HG03095 (cell line): ENCODE data around the gene ZNF821.
"Not testable (repeated sequence)": the region's sequence is repeated elsewhere in the genome, so short reads cannot be mapped to it uniquely, and the experiment has no call there.

ENCODE experiments used
- ATAC-seq: cut with Tn5 transposase; IDR thresholded peaks from one replicate; pipeline ENCODE4 v1.9.1; 2021; ENCODE audit warnings: moderate library complexity; ENCODE audit not compliant: unreplicated experiment

ZNF821 gene

DNA sequence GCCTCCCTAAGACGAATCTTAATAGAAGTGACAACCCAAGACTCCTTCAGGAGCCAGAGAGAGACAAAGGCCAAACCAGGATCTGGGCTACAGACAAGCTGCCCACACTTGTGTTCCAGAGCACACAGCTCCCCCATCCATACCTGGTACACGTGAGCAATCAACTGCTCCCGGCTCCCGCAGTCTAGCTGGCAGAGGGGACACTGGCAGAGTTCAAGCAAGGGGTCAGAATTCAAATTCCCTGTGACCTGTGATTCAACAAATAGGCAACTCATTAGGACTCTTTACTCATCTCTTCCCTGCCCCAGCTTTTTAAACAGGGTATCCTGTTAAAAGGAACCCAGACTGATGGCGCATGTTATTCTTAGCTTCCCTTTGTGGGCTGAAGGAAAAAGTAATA, 20.0 kb downstream of the ZNF821 start:
- ATAC-seq = no peak

DNA sequence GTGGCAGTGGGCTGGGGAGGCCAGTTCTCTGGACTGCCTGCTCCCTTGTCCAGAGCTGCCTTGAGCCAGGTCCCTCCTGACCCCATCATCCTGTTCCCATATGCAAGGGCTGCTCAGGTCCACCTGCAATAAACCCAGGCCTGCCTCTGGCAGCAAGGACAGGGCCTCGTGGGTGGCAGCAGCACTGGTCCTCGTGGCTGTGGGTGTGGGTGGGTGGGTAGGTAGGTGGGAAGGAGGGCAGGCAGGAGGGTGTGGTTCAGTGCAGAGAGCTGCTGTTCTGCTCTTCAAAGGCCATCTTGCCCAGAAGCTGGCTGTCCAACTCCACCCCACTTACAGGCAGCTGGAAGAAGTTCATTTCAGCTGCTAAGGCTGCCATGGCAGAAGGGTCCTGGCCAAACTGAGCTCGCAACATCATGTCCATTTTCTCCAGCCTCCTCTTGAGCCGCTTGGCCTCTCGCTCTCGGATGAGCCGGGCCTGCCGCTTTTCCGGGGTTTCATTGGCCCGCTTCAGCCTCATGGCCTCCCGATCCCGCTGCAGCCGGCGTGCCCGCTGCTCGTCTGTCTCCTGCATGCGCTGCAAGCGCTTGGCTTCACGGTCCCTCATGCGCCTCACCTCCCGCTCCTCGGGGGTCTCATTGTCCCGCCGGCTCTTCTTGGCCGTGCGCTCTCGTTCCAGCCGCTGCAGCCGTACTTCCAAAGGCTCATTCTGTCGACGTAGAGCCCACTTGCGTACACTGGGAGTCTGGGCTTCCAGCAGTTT, 24.0 kb downstream of the ZNF821 start:
- ATAC-seq = no peak

DNA sequence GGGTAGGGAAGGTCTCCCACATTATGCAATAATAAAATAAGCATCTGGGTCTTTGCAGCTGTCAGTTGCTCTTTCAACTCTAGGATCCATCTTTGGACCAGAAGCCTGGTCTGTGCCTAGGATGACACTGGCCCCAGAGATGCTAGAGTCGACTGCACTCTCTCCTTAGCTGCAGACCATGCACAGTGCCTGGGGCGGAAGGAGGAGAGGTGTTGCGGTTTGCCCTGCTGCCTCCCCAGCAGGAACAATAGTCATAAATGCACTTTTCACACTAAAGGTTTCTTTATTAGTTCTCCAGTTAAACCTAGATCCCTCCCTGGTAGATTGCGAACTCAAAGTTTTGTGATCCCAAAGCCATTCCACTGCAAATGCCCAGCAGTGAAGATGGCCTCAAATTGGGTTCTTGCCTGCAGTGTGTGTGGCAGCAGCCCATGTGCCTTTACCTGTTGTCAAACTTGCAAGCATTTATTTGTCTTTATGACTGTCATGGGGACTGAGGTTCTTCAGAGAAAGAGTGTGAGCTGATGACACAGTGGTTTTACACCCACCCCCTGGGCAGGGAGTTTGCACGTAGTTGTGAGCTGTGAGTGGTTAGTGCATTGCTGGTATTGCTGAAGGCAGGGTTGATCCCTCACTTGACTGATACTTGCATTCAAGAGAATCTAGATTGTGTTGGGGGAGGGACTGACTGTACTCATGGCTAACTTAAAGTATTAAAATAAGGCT, 27.9 kb downstream of the ZNF821 start:
- ATAC-seq = no peak

DNA sequence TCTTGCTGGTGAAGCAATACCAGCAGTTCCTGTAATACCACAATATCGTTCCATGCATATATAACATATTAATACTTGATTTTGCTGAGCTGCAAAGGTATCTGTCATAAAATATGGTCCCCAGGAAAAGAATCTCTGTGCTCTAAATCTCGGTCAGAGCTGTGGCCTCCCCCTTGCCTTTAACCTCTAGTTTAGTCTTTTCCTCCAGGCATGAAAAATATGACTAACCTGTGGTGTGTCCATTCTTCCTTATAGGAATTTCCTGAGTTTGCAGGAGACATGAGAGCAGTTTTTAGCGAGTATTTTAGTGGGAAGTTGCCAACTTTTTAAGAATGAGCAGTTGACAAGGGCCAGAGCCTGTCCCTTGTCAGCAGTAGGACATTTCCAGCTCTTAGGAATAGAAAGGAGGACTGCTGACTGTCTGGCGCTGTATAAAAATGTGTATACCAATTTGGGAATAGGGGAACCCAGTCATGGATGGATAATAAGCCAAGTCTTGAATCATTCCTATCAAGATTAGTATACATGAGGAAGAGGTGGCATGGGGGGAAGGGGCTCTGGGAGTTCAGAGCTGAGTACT, 29.5 kb downstream of the ZNF821 start:
- ATAC-seq = no peak

DNA sequence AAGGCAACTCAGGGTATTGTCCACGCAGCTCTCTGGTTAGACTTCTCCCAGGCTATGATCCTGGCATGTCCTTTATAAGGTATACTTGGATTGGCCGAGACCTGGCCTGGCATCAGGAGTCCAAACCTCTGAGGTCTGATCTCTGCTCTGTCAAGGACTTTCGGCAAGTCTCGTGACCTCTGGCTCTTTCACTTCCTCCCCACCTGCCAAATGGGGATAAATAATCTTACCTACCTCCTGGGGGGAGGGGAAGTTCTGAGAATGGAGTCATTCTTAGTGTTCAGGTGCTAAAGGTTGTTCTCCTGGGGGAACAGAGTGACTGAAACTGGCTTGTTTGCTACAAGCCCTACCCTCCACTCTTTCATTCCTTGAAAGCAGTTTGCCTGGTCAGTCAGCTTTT, 30.6 kb downstream of the ZNF821 start:
- peak; percentile 71 for ATAC-seq

DNA sequence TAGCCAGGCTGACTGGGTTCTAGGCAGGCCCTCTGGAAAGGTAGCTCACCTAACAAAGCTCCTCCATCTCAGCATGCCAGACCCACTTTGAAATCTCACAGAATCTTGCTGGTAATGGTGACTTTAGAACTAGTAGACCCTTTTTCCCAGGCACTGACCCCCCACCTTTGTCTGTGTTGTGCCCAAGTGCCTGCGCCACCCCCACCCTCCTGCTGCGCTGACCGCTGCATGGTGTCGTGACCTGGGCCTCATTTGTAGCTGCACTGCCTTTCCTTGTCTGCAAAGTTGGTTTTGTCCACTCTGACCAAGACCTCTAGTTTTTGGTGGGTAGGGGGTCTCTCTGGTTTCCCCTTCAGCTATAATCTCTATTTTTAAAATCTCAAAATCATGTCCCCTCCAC, 31.4 kb downstream of the ZNF821 start:
- ATAC-seq = no peak

DNA sequence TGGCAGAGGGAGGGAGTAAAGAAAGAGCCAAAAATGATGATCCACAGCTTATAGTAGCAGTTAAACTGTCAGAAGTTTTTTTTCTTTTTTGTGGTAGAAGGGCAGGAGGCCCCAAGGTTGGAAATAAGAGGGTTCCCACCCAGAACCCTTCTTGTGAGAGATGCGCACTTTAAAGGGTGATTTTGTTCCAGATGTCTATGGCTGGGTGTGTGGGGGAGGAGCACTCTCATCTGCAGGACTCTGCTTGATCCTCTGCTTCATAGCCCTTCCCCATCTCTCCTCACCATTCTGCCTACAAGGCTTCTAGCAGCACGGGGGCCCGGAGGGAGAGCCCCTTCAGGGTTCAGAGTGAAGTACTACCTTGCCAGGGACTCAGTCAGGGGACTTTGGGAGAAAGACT, 31.8 kb downstream of the ZNF821 start:
- ATAC-seq = no peak

DNA sequence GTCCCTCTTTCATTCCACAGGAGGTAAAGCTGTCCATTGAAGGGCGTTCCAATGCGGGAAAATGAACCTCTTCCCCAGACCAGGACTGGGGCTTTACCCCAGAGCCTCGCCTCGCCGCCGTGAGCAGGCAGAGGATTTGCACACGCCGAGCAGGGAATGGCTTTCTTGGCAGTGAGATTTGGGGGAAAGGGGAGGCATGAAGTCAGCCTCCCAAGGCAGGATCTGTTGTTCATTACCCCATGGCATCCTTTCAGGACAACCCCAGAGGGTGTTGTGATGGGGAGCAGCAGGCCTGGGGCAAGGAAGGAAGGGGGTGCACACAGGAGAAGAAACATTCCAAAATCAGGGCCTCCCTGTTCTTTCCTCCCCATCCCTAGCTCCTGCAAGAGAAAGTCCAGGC, 32.2 kb downstream of the ZNF821 start:
- ATAC-seq = no peak

DNA sequence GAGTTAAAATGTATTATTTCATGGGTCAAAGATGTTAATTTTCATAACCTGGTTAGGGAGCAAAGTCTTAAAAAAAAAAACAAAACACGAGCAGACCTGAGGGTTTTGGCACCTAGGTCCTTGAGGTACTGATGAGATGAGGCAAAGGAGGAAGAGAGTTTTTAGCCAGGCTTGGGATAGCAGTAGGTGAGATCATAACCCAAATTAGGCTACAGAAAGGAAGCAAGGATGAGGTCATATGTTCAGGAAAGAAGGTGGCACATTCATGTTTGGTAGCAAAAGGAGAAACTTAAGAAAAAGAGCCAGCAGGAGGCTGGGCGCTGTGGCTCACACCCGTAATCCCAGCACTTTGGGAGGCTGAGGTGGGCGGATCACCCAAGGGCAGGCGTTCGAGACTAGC, 35.4 kb downstream of the ZNF821 start:
- no peak for ATAC-seq

DNA sequence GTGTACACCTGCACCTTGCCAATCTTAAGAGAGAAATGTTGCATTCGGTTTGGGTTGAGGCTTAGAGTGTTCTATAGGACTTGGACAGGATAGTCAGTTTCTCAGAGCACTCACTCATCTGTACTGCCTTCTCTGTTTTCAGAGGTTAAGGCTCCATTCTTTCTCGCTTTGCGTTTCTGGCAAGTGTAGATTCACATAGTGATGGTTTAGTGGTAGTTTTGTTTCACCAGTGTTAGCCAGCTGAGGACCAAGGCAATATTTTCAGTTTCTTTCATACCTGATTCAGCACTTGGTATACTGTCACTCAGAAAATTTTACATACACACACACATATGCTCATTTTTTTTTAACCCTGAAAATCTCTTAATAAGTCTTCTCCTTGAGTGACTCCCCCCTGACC, 36.9 kb downstream of the ZNF821 start:
- no peak for ATAC-seq

DNA sequence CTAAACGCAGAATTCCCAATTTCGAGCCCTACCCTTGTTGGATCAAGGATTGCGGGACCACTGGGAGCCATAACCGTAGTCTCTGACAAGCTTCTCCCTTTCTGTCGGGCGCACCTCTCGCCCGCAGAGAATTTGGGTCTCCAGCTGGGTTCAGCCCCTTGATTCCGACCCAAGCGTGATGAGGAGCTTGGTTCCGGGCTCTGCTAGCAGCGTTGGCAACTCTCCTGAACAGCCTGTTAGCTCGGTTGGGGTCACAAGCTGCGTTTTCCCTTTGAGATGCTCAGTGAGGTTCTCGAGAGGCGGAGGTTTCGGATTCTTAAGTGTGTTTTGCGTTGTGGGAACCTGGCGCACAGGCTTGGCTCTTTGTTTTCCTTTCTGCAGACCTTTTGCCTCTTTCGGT, 37.6 kb downstream of the ZNF821 start:
- no peak for ATAC-seq

DNA sequence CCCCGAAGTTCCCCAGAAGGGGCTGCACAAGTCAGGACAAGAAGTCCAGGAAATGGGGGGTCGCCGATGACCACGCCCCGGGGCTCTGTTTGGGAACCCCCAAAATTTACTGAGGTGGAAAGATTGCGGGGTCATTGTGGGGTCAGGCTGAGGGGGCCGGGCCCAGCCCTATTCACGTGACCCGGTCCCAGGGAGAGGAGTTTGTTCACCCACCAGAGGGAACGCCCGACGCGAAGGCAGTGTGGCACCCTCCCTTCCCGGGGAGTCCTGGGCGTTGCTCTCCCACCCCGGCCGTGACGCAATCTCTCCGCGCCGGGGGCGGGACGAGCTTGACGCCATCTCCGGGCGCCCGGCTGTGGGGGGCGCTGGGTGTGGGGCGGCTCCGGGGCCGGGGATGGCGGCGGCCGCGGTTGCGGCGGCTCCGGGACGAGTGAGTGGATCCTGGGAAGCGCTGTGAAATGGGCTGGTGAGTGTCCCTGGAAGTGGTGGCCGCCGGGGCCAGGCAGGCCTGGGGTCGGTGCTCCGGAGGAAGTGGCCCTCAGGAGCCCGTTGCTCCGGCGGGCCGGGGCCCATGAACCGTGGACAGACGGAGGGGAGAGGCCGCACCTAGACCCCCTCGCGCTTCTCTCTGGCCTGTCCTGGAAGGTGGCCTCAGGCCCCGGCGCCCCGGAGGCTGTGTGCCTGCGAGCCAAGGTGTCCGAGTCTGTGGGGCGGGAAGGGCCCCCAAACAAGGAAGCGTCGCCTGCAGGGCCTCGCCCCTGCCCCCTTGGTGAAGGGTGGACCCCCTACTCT, 38.1 kb downstream of the ZNF821 start, which contains the start of gene ATXN1L:
ATXN1L (plus strand) TSS at position 338 of the 792 bp plus-strand sequence. CDS start 3,765 bp downstream, outside the sequence.
- peak; percentile 50 for ATAC-seq

DNA sequence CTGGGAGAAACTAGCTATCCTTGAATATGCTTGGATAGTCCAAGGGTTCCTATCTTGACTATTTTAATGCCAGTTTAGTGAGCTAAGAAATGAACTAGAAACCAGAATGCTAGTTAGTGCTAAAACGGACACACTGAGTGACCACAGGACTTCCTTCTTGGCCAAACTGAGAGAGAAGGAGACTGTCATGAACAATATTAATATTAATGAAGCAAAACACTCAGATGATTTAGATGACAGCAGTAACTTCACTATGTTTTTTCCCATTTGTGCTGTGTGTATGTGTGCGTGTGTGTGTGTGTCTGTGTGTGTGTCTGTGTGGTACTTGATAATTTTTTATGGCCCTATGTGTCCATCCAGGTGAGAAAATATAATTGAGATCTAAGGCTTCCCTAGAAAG, 40.4 kb downstream of the ZNF821 start:
- no peak for ATAC-seq

DNA sequence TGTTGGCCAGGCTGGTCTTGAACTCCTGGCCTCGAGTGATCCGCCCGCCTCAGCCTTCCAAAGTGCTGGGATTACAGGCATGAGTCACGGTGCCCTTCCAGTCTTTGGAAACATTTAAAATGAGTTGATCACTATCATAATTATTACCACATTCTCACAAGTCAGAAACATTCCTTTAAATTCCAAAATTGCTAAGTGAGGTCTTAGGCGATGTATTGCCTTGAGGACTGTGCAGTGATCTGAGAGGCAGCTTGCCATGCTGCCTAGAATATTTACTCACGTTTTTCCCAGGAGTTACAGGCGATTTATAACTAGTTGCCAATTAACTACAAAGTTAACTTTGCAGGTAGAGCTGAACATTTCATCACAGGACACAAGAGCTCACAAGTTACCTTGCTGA, 43.9 kb downstream of the ZNF821 start:
- ATAC-seq = no peak

DNA sequence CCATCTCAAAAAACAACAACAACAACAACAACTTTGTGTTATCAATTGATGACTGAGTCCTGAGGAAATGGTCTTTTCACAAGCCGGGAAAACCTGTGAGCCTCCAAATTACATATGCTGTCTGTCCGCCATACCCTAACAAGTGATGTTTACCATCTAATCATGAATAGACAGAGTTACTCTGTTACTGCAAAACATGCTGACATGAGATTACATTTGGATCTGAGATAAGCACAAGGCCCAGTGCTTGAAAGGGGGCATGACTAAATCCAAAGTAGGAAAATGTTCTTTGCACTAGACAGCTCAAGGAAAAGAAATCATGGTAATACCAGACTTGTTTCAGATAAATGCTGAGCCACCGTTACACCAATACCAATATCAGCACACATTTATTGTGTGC, 46.8 kb downstream of the ZNF821 start:
- ATAC-seq = no peak

DNA sequence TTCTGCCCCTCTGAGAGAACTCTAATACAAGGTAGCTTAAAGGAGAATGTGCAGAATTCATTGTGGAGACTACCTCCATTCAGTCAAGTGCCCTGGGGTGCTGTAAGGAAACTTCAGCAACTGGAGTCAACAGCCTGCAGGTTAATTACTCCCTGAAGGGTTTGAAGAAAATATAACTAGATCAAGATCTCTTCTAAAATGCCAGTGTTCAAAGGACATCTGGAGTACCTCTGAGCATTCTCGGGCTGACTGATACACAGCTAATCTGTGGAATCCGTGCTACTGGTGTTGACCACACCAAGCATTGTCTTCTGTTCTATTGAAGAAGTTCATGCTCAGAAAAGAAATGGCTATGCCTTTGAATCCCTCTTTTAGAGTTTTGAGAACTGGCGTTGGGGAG, 49.7 kb downstream of the ZNF821 start:
- no peak for ATAC-seq

DNA sequence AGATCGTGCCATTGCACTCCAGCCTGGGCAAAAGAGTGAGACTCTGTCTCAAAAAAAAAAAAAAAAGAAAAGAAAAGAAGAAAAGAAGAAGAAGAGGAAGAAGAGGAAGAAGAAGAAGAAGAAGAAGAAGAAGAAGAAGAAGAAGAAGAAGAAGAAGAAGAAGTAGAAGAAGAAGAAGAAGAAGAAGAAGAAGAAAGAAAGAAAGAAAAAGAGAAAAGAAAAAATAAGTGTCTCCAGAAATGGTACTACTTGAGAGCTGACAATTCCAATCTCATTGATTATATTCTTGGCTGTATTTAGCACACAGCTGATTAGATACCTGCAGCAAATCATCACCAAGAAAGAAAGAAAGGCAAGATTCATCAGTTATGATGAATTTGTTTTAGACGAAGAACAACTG, 51.9 kb downstream of the ZNF821 start:
- not testable (repeated sequence) for ATAC-seq

DNA sequence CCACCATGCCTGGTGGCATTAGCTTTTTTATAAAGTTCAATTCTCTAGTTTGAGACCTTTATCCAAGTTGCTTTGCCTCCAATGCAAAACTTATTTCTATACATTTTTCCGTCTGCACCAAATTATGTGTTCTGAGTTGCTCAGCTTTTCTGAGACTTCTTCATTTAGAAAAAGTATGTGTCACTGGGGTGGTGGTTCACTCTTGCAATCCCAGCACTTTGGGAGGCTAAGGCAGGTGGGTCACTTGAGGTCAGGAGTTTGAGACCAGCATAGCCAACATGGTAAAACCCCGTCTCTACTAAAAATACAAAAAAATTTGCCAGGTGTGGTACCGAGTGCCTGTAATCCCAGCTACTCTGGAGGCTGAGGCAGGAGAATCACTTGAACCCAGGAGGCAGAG, 52.3 kb downstream of the ZNF821 start:
- not testable (repeated sequence) for ATAC-seq

DNA sequence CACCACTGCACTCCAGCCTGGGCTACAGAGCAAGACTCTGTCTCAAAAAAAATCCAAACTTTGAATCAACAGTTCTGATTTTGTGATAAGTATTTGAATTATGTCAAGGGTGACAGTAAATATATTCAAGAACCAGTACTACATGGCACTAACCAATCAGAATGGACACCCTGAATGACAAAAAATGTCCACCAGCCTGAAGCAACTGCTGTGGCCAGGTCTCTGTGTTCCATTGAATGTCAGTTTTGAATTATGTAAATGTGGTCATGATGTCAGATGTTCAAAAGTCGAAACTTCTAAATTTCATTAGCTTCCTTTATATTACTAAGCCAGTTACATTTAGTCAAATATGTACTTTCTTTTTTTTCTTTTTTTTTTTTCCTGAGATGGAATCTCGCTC, 53.6 kb downstream of the ZNF821 start:
- ATAC-seq = no peak

DNA sequence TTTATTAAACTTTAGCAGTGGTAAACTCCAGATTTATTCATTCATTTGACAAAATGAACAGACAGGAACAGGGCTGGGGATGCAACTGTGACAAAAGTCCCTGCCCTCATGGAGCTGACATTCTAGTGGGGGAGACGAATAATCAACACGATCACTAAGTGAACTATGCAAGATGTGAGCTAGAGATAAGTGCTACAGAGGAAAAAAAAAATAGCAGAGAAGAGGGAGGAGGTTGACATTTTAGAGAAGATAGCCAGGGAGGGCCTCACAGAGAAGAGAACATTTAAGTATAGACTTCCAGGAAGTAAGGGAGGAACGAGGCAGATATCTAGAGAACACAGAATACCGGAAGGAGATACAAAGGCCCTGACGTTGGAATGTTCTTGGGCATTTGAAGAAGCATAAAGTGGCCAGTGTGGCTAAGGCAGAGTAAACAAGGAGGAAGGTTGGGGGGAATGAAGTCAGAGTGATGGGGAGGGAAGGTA, 57.4 kb downstream of the ZNF821 start:
- no peak for ATAC-seq

DNA sequence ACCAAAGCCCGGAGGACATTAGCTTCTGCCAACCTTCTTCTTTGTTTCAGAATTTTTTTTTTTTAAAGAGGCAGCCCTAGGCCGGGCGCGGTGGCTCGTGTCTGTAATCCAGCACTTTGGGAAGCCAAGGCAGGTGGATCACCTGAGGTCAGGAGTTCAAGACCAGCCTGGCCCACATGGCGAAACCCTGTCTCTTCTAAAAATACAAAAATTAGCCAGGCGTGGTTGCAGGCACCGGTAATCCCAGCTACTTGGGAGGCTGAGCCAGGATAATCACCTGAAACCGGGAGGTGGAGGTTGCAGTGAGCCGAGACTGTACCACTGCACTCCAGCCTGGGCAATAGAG, 66.9 kb downstream of the ZNF821 start:
- ATAC-seq = peak; percentile 7
